ENCODE measurements around the gene GNG4. TPM values are rescaled to one million over a fixed set of nuclear protein-coding genes. Genes with fewer than 3 reads are reported as not detected.

Gene GNG4
- total RNA-seq, 1 experiment from 2014 or later: 3.5 TPM

- Mint-ChIP-seq H3K27ac (ENCODE audit: unreplicated experiment) (no peak overlapping the region), H3K36me3 (ENCODE audit: insufficient read depth, unreplicated experiment) (no peaks in the 10 kb centered on the region), H3K27me3 (ENCODE audit: insufficient read depth, unreplicated experiment) (no peaks in the 10 kb centered on the region), H3K4me1 (ENCODE audit: low read depth, unreplicated experiment) (no peaks in the 10 kb centered on the region), H3K9me3 (ENCODE audit: unreplicated experiment) (no peaks in the 10 kb centered on the region), H3K4me3 (ENCODE audit: unreplicated experiment) (no peak overlapping the region)
- Histone ChIP-seq H3K4me3 (ENCODE audit: low read depth, low read length) (no peak overlapping the region), H3K27me3 (replicated peaks; ENCODE audit: control insufficient read depth, insufficient read depth, low read length) (no peaks in the 10 kb centered on the region), H3K4me1 (no peaks in the 10 kb centered on the region), H3K9me3 (no peaks in the 10 kb centered on the region; the same call in 1 of the 2 replicates), H3K36me3 (ENCODE audit: control insufficient read depth, insufficient read depth, low read length) (no peaks in the 10 kb centered on the region)
- CTCF ChIA-PET: no interaction called here
- no peak for TF ChIP-seq CTCF (IDR thresholded peaks at IDR 0.05; ENCODE audit: insufficient read depth in 1 of 2, low read depth in 1 of 2, low read length in 1 of 2, severe bottlenecking in 1 of 2, unreplicated experiment in 1 of 2)
- DNase-seq: no peak
- POLR2A ChIA-PET: no interaction called here
- intact Hi-C loops (cut with micrococcal nuclease; ENCODE audit: unreplicated experiment): no loop called here
- no TSS peak for BruUV-seq (replicated peaks)
Observed at GRCh38 chr1:235688096-235688495, 38.5 kb upstream of the GNG4 start.

- ChIA-PET POLR2A (no interaction called here), CTCF (no interaction called here)
- Mint-ChIP-seq H3K4me1 (ENCODE audit: low read depth, unreplicated experiment) (no peaks in the 10 kb centered on the region), H3K4me3 (ENCODE audit: unreplicated experiment) (no peak overlapping the region), H3K36me3 (ENCODE audit: insufficient read depth, unreplicated experiment) (no peaks in the 10 kb centered on the region), H3K27ac (ENCODE audit: unreplicated experiment) (no peak overlapping the region), H3K27me3 (ENCODE audit: insufficient read depth, unreplicated experiment) (no peaks in the 10 kb centered on the region), H3K9me3 (ENCODE audit: unreplicated experiment) (no peaks in the 10 kb centered on the region)
- no peaks in the 10 kb centered on the region for H3K4me1 ChIP-seq
- no TSS peak for BruUV-seq (replicated peaks)
- no peak overlapping the region for H3K4me3 ChIP-seq (ENCODE audit: low read depth, low read length)
- H3K9me3 ChIP-seq: no peaks in the 10 kb centered on the region; the same call in 1 of the 2 replicates
- no peaks in the 10 kb centered on the region for H3K36me3 ChIP-seq (ENCODE audit: control insufficient read depth, insufficient read depth, low read length)
- no peak for TF ChIP-seq CTCF (IDR thresholded peaks at IDR 0.05; ENCODE audit: insufficient read depth in 1 of 2, low read depth in 1 of 2, low read length in 1 of 2, severe bottlenecking in 1 of 2, unreplicated experiment in 1 of 2)
- intact Hi-C loops (cut with micrococcal nuclease; ENCODE audit: unreplicated experiment): no loop called here
- DNase-seq: no peak
- 0 out of 2 replicates have a peak, but pooled peaks cover 1% of the 10 kb centered on the region for H3K27me3 ChIP-seq (replicated peaks; ENCODE audit: control insufficient read depth, insufficient read depth, low read length)
Observed at GRCh38 chr1:235683653-235684052, 34.1 kb upstream of the GNG4 start.

- Histone ChIP-seq H3K4me3 (ENCODE audit: low read depth, low read length) (no peak overlapping the region), H3K9me3 (peaks cover 5% of the 10 kb centered on the region; the same call in 1 of the 2 replicates), H3K27me3 (replicated peaks; ENCODE audit: control insufficient read depth, insufficient read depth, low read length) (0 out of 2 replicates have a peak, but pooled peaks cover 1% of the 10 kb centered on the region), H3K36me3 (ENCODE audit: control insufficient read depth, insufficient read depth, low read length) (no peaks in the 10 kb centered on the region), H3K4me1 (no peaks in the 10 kb centered on the region)
- H3K4me1 Mint-ChIP-seq (ENCODE audit: low read depth, unreplicated experiment): no peaks in the 10 kb centered on the region
- no TSS peak for BruUV-seq (replicated peaks)
- ChIA-PET CTCF (no interaction called here), POLR2A (no interaction called here)
- intact Hi-C loops (cut with micrococcal nuclease; ENCODE audit: unreplicated experiment): no loop called here
- H3K4me3 Mint-ChIP-seq (ENCODE audit: unreplicated experiment): no peak overlapping the region
- H3K27me3 Mint-ChIP-seq (ENCODE audit: insufficient read depth, unreplicated experiment): no peaks in the 10 kb centered on the region
- H3K36me3 Mint-ChIP-seq (ENCODE audit: insufficient read depth, unreplicated experiment): no peaks in the 10 kb centered on the region
- no peak for DNase-seq
- no peak for TF ChIP-seq CTCF (IDR thresholded peaks at IDR 0.05; ENCODE audit: insufficient read depth in 1 of 2, low read depth in 1 of 2, low read length in 1 of 2, severe bottlenecking in 1 of 2, unreplicated experiment in 1 of 2)
- no peaks in the 10 kb centered on the region for H3K9me3 Mint-ChIP-seq (ENCODE audit: unreplicated experiment)
- H3K27ac Mint-ChIP-seq (ENCODE audit: unreplicated experiment): no peak overlapping the region
Observed at GRCh38 chr1:235682216-235682615, 32.6 kb upstream of the GNG4 start.
